ENCODE data around the gene ZCCHC10. TPM values are rescaled to one million over a fixed set of nuclear protein-coding genes. Genes with fewer than 3 reads are reported as not detected.

Gene ZCCHC10
- total and polyA plus RNA-seq, 11 donors: 9.9 to 24.1 (median 17.1) TPM

DNA sequence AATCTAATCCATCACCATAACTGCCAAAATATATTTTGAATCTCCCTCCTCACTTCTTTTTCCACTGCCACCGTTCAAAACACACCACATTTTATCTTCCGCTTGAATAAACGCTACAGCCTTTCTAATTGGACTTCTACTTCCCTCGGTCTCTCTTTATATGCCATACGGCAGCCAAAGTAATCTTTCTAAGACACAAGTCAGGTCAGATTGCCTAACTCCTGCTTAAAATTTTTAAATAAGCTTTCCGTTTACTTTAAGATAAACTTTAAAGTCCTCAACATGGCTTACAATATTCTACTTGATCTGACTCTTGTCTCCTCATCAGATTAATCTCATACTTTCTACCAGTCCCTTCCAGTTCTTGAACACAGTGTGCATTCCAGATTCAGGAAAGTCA, 72.6 kb downstream of the ZCCHC10 start:
- Histone ChIP-seq H3K27ac (no peak overlapping the region), H3K27me3 (no peaks in the 10 kb centered on the region), H3K9me3 (peaks cover 0 to 7% (median 0%) of the 10 kb centered on the region in 12 donors), H3K4me1 (peaks cover 0 to 39% (median 22%) of the 10 kb centered on the region in 12 donors), H3K36me3 (peaks cover 0 to 17% (median 4%) of the 10 kb centered on the region in 9 donors), H3K4me3 (no peak overlapping the region)
- no peak for TF ChIP-seq CTCF (IDR thresholded peaks at IDR 0.05)
- no peak for TF ChIP-seq POLR2A (IDR thresholded peaks at IDR 0.05)
- ATAC-seq (no peak), DNase-seq (no peak)
- WGBS, 4 donors: 61 to 80% (median 69%) methylated on average over 6 of the region's 6 CpGs
- intact Hi-C loops (cut with DNase I): no loop called here

- peaks cover 0 to 46% (median 24%) of the 10 kb centered on the region in 12 donors for H3K4me1 ChIP-seq
- no peak for TF ChIP-seq CTCF (IDR thresholded peaks at IDR 0.05)
- TF ChIP-seq POLR2A (IDR thresholded peaks at IDR 0.05): no peak
- no peak overlapping the region for H3K27ac ChIP-seq
- ATAC-seq: no peak
- peaks cover 0 to 7% (median 0%) of the 10 kb centered on the region in 12 donors for H3K9me3 ChIP-seq
- peaks cover 0 to 17% (median 4%) of the 10 kb centered on the region in 9 donors for H3K36me3 ChIP-seq
- H3K27me3 ChIP-seq: no peaks in the 10 kb centered on the region
- intact Hi-C loops (cut with DNase I): no loop called here
- WGBS, 4 donors: 57 to 74% (median 63%) methylated on average over 2 of the region's 2 CpGs
- H3K4me3 ChIP-seq: no peak overlapping the region
- DNase-seq: no peak
Observed at GRCh38 chr5:132952829-132953228, 73.5 kb downstream of the ZCCHC10 start.

GRCh38 chr5:132951897-132952296, 74.5 kb downstream of the ZCCHC10 start:
- 87 to 90% (median 87%) methylated on average over 2 of the region's 2 CpGs for WGBS, 4 donors
- Histone ChIP-seq H3K4me3 (no peak overlapping the region), H3K27ac (no peak overlapping the region), H3K27me3 (no peaks in the 10 kb centered on the region), H3K9me3 (peaks cover 0 to 7% (median 0%) of the 10 kb centered on the region in 12 donors), H3K4me1 (peaks cover 0 to 55% (median 28%) of the 10 kb centered on the region in 12 donors), H3K36me3 (peaks cover 0 to 17% (median 4%) of the 10 kb centered on the region in 9 donors)
- intact Hi-C loops (cut with DNase I): no loop called here
- TF ChIP-seq CTCF (IDR thresholded peaks at IDR 0.05) (no peak), POLR2A (IDR thresholded peaks at IDR 0.05) (no peak)
- ATAC-seq (no peak), DNase-seq (no peak)

- no peak overlapping the region for H3K4me3 ChIP-seq
- H3K36me3 ChIP-seq: peaks cover 0 to 9% (median under 1%) of the 10 kb centered on the region in 9 donors
- H3K27ac ChIP-seq: no peak overlapping the region
- DNase-seq (no peak), ATAC-seq (no peak)
- no peaks in the 10 kb centered on the region for H3K9me3 ChIP-seq
- no peaks in the 10 kb centered on the region for H3K27me3 ChIP-seq
- intact Hi-C loops (cut with DNase I): no loop called here
- peaks cover 0 to 57% (median 26%) of the 10 kb centered on the region in 12 donors for H3K4me1 ChIP-seq
- WGBS, 4 donors: 91 to 99% (median 96%) methylated on average over 2 of the region's 2 CpGs
- TF ChIP-seq POLR2A (IDR thresholded peaks at IDR 0.05) (no peak), CTCF (IDR thresholded peaks at IDR 0.05) (no peak)
Observed at GRCh38 chr5:132949136-132949535, 77.2 kb downstream of the ZCCHC10 start.
